NCI-H2029 treated with DMSO at 0.1 percent for 48 hours (cell line): Measurements from ENCODE around the gene WRNIP1.
A peak's percentile ranks its signal among the peaks of the same experiment; 100 is the strongest.

Source experiments
- DNase-seq: peaks from one replicate; lab custom pipeline; 2025; lab: John Stamatoyannopoulos, UW

WRNIP1 gene

DNA sequence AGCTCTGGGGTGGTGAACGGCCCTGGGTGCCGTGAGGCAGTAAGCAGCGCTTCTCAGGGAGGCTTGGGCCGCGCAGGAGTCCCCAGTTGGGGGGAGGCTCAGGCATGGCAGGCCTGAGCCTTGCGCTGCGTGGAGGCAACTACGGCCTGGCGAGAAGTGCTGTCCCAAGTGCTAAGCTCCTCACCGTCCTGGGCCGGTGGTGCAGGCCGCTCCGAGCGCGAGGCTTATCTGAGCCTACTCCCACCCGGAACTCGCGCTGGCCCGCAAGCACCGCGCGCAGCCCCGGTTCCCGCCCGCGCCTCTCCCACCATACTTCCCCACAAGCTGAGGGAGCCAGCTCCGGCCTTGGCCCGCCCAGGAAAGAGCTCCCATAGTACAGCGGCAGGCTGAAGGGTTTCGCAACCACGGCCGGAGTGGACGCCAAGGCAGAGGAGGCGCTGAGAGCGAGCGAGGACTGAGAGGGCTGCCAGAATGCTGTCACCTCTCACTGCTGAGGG, 1.8 kb upstream of the WRNIP1 start:
- no peak for DNase-seq

DNA sequence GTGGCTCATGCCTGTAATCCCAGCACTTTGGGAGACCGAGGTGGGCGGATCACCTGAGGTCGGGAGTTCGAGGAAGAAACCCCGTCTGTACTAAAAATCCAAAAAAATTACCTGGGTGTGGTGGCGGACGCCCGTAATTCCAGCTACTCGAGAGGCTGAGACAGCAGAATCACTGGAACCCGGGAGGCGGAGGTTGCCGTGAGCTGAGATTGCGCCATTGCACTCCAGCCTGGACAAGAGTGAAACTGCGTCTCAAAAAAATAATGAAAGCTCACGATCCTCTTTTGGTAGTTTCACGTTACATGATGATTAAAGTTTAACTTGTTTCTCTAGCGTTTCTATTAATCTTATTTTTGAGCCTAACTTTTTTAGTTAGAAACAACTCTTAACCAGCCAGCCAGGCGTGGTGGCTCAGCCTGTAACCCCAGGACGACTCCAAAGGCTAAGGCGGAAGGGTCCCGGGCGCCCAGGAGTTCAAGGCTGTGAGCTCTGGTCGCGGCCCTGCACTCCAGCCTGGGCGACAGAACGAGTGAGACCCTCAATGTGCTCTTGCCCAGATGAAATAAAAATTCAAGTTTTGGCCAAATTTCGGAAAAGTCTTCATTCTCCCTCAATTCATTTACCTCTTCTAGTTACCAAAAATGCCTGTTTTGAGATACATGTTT, 1.2 kb upstream of the WRNIP1 start:
- no peak for DNase-seq

DNA sequence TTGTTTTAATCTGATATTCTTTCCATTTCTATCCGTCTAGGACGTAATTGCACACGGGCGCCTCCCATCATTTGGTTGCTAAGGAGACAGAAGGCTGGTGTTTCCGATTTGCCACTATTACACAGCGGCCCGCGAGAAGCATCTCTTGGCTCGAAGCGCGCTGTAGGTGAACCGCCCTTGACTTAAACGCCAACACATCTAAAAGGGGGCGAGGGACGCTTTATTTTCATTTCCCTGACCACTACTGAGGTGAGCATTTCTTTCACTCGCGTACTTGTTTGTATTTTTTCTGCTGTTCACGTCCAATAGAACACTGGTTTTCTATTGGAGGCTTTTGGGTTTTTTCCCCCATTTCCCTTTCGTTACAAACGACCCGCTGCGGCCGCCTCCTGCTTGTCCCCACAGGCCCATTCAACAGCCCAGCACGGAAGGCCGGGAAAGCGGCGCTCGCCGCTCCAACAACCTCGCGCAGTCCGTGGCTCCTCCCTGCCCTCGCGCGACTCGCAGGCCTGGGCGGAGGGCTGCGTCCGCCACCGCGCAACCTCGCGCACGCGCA, 505 bp upstream of the WRNIP1 start:
- peak; percentile 90 for DNase-seq

DNA sequence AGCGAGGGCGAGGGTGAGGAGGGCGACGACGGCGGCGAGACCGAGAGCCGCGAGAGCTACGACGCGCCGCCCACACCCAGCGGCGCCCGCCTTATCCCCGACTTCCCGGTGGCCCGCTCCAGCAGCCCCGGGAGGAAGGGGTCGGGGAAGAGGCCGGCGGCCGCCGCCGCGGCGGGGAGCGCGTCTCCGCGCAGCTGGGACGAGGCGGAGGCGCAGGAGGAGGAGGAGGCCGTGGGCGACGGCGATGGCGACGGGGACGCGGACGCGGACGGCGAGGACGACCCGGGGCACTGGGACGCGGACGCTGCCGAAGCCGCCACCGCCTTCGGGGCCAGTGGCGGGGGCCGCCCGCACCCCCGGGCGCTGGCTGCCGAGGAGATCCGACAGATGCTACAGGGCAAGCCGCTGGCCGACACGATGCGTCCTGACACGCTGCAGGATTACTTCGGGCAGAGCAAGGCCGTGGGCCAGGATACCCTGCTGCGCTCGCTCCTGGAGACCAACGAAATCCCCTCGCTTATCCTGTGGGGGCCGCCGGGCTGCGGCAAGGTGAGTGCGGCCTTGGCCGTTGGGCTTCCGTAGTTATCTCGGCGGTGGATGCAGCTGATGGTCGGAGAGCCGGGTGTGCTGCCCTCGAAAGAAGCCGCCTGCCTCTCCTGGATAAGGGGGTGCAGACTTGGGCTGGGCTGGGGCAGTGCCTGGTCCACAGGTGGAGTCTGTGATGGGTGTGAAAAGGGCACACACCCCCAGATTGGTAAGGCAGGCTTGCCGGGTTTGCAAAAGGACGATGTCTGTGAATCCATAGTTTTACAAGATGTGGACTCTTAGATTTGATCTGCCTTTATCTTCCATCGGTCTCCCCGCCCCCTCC, 938 bp downstream of the WRNIP1 start:
- DNase-seq = no peak

DNA sequence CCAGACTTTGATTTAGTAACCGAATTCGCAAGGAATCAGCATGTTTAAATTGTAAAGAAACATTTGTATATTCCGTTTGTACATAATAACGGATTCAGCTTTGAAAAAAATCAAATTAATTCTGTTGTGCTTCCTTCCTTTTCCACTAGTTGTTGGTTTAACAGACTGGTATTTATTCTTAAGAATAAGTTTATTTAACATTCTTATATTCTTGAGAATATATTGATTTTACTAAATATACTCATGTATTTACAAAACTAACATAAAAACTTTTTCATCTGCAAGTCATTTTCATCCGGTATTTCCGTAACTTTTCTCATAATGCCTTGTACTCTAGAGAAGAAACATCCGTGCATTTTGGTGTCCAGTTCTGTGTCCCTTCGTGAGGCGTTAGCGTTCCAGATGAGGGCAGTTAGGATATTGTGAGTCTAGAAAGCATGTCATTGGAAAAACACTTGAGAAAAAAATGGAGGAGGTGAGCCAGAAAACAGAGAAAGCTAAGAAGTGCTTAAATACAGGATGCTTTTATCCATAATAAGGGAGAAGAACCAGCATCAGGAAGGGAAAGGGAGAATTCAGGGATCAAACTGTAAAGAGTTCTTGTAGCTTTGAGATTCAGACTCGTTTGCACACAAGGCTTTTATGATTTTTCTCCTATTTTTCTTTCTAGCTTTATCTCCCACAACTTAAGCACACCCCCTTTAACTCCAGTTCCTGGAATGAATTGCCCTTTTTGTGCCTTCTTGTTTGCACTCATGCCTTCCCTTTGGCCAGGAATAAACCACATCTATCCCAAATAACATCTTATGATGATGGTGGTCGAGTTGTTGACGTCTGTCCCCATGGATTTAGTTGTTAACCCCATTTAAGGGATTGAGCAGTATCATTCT, 1.8 kb downstream of the WRNIP1 start:
- peak; percentile 37 for DNase-seq

DNA sequence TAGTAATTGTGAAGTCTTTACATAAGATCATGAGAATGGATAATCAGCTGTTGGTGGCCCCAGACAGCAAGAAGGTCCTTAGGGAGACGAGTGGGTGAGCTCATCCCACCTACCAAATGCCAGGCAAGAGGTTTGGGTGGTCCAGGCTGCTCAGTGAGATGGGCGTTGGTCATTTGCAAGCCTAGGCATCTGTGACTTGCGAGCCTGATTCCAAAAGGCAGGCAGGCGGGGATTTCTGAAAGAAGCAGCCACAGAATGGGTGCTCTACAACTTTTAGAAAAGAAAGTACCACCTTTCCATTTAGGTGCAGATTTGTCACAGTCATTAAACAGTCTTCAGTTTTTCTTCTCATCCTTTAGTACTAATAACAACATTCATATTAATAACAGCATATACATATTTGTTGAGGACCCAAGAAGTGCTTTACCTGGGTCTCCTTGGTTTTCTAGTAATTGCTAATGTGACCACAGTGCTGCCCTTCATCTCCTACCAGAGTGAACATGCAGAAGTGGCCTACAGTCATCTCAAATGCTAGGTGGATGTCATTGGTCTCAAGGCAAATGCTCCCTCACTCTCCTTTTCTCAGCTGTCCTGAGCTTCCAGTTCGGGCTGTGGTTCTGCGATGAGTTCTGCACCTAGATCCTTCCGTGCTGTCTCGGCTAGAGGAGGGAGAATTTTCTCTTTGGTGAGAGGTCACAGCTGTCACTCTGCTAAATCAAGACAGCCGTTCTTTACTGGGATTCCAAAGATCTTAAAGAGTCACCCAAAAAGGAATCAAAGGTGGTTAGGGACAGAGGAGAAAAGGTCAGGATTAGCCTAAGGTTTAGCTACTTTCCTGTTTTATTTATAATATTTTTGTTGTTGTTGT, 2.7 kb downstream of the WRNIP1 start:
- no peak for DNase-seq

DNA sequence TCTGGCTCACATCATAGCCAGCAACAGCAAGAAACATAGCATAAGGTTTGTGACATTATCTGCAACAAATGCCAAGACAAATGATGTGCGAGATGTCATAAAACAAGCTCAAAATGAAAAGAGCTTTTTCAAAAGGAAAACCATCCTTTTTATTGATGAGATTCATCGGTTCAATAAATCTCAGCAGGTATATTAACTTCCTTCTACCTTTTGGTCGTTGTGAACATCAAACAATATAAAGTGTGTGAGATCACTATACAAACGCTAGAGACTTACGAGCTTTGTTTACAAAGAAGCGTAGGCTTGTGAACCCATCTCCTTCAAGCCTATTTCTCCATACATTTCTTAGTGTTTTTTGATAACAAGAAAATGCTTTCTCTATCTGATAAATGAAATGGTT, 3.5 kb downstream of the WRNIP1 start:
- DNase-seq = no peak

DNA sequence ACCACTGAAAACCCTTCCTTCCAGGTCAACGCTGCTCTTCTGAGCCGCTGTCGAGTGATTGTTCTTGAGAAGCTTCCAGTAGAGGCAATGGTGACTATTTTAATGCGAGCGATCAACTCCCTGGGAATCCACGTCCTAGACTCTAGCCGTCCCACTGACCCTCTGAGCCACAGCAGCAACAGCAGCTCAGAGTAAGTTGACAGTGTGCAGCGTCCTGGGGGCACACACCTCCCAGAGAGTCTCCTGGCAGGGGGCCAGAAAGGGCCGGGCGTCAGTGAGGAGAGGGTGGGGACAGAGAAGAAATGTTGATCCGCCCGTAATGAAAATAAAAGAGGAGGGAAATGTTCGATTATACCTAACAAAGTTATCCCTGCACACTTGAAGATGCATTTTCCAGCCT, 5.0 kb downstream of the WRNIP1 start:
- no peak for DNase-seq

DNA sequence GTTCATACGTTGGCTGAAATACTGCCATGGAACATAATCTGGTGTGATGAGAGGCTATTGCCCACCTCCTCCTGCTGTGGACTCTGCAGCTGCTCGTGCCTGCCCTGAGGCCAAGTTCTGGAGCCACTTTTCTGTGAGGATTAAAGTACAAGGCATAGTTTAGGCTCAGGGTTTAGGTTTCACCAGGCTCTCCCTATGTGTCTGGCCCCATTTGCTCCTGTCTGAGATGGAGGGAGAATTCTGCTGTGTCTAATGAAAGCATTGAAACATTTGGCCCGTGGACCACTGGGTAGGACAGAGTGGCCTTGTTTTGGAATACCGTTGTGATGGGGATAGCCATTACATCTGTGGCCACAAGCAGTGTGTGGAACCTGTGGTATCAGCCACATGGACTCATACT, 5.9 kb downstream of the WRNIP1 start:
- no peak for DNase-seq

DNA sequence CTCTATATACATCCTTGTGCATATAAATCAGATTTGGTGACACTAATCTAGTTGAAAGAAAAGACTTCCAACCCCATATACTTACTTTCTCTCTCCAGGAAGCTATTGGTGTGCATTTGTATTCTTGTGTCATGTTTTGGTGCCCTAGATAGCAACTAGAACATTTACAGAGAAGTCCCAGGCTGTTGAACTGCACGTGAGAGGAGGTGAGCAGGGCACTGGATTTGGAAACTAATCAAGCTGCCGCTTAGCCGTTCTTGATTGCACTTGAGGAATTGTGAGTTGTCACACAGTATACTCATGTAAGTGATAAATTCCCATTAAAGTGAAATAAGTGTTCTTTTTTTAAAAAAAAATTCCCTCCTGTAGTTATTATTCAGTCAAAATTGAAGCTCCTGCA, 7.6 kb downstream of the WRNIP1 start:
- DNase-seq = no peak

DNA sequence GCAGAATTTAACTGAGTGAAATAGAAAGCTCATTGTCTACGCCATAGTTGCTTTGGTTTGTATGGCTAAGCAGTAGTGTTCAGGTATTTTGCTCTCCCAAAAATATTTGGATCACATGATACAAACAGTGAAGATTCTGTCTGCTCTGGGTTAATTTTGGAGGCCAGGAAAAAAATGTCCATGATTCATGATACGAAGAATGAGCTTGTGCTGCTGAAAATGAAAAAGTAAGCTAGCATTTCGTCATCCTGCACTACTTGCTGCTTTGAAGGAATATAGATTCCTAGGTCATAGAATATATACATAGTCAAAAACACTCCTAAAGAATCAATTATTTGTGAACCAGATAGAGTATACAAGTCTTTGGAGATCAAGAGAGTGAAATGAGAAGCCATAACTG, 8.3 kb downstream of the WRNIP1 start:
- no peak for DNase-seq

DNA sequence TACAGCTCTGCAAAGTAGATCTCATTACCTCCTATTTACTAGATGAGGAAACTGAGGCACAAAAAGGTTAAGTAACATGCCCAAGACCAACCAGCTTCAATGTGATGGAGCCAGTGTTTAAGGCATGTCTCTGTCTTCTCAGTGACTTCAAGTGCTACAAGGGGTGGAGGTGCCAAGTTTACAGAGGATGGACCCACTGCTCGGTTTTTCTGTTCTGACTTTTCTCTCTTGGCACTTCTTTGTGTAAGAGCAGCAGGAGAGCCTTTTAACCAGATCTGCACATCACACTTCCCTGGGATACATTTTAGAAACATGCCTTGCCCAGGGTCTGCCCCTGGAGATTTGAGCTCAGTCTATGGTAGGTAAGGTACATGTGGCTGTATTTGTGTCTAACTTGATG, 9.8 kb downstream of the WRNIP1 start:
- DNase-seq = no peak

DNA sequence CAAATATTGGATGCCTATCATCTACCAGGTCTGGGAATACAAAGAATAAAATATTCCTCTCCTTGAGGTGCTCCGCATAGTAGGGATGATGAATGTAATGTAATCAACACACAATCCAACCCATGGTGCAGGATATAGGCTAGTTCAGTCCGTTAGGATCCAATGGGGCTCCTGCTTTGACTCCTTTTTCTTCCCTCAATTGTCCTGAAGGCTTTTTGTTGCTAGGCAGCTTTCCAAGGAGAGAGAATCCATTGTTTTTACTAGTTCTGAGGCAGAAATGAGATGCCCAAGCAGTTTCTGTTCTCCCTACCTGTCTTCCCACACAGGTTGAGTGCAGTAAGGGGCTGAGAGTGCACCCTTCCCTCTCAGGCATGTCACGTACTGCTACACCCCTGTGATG, 12.1 kb downstream of the WRNIP1 start:
- no peak for DNase-seq

DNA sequence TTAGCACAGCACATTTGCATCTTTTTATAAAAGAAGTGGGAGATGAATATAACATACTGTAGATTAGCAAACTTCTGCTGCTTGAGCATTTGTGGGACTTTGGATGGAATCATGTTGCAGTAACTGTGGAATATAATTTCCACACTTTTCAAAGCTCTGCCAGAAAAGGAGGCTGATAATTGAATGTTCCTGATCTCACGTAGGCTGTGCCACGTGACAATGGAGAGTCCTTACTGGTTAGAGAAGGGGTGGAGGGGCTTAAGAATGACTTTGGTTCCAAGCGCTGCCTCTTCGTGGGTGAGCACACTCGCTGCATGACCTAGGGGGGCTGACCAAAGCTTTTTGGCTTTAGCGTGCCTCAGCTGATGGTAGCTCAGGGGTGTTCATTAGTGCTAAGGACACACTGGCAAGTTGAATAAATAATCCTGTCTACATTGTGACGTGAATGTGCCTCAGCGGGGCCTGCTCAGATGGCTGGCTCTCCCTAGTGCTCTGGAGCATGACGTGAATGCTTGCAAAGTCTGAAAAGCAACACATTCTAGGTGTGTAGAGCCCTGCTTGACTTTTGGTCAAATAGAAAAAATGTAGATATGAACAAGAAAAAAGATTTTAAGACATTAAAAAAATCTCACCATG, 15.0 kb downstream of the WRNIP1 start:
- DNase-seq = no peak

DNA sequence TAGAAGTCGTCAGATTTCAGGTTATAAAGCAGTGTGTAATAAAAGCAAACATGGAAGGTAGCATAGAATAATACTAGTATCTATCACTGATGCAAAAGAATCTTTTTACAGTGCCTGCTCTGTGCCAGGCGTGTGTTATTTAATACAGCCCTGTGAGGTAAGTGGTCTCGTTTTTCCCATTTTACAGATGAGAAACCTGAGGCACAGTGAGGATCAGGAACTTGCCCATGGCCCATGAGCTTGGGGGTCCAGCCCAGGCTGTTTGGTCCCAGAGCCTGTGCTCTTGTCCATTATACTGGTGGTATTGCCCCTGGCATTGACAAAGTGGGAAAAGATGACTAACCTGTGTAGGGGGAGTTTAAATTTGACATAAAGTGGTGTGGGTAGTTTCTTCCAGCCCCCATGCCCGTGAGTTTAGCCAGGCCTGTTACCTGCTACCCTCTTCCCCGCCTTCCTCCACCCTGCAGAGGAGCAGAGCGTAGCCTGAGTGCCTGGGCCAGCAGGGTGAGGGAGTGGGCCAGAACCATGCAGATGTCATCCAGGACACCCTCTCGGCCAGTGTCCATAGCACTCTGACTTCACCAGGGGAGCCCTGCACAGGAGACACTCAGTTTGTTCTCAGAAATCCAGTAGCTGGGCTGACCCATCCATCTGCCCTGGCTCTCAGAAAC, 16.6 kb downstream of the WRNIP1 start:
- no peak for DNase-seq

DNA sequence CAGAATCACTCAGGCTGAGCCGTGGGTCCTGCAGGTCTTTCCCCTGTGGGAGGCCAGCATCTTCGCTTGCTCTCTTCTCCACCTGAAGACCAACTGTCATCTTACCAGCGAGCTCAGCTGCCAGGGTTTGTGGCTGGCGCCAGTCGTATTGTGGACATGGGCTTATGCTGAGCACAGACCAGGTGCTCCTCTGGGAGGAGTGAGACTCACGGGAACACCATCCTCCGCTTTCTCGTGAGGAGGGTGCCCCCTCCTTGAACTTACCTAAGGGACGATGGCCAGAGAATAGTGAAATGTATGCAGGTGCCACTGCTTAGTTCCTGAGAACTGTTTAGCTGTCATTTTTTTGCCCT, 17.1 kb downstream of the WRNIP1 start:
- DNase-seq = no peak

DNA sequence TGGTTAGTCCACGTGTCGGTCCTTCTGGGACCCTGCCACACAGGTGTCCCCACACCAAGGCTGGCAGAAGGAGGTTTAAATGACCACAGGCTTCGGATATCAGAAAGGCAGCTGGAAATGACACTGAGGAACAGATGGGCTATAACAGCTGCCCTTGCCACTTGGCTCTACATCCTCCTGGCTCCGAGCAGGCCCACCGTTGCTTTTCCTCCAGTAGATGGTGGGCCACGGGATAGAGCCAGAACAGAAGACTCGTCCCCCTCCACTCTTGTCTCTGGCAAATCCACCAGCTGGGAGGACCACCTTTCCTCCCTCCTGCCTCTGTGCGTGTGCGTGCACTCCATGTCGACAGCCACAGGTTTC, 17.6 kb downstream of the WRNIP1 start:
- no peak for DNase-seq

DNA sequence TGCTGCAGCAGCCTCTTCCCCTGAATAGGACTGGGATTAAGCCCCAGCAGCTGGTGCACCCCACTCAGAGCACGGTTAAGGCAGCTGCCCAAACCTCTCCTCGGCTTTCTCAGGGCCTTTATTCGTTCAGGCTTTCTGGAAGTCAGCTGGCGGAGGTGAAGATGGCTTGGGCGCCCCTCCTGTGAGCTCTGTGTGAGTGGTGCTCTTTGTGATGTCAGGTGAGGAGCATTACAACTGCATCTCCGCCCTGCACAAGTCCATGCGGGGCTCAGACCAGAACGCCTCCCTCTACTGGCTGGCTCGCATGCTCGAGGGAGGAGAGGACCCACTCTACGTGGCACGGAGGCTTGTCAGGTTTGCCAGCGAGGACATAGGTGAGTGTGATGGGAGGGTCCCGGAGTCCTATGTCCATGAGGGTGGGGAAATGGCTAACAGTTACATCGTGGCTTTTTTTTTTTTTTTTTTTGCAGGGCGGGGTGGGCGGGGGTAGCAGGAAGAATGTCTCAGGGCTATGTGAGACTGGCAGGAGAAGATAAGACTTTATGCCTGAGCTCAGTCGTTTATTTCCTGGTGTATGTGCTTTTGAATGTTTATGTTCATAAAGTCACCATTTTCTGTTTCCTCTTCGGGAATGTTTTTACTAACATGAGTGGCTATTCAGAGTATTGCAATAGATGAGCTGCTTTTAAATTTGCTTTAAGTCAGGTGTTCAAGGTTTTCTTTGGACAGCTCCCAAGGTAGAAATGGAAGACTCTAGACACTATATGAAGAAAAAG, 18.2 kb downstream of the WRNIP1 start:
- no peak for DNase-seq

DNA sequence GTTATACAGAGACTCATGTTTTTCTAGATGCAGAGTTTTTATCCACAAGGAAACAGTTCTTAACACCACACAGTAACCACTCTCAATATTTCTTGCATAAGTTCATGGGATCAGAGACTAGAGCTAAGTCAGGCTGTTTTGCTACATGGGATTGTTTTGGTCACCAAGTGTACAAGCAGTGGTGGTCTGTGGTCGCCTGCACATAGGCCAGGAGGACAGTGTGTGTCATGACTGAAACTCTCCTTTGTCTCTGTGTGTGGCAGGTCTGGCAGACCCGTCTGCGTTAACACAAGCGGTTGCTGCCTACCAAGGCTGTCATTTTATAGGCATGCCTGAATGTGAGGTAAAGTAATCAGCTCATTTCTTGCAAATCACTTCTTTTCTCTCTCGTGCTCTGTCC, 18.9 kb downstream of the WRNIP1 start:
- no peak for DNase-seq

DNA sequence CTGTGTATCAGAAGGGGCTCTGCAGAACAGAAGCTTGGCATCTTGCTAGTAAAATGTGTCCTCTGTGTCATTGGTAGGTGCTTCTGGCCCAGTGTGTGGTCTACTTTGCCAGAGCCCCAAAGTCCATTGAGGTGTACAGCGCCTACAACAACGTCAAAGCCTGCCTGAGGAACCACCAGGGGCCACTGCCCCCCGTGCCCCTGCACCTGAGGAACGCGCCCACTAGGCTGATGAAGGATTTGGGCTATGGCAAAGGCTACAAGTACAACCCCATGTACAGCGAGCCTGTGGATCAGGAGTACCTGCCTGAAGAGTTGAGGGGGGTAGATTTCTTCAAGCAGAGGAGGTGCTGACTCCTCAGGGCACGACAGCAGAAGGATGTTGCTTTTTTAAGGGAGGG, 19.7 kb downstream of the WRNIP1 start:
- no peak for DNase-seq
